NCI-H2196 (cell line): Measurements from ENCODE around the gene RPGRIP1.
"Not testable (repeated sequence)": the region's sequence is repeated elsewhere in the genome, so short reads cannot be mapped to it uniquely, and the experiment has no call there.

Experiments
- DNase-seq: peaks from one replicate; lab custom pipeline; 2025; ENCODE audit not compliant: unreplicated experiment; lab: John Stamatoyannopoulos, UW

Gene RPGRIP1

DNA sequence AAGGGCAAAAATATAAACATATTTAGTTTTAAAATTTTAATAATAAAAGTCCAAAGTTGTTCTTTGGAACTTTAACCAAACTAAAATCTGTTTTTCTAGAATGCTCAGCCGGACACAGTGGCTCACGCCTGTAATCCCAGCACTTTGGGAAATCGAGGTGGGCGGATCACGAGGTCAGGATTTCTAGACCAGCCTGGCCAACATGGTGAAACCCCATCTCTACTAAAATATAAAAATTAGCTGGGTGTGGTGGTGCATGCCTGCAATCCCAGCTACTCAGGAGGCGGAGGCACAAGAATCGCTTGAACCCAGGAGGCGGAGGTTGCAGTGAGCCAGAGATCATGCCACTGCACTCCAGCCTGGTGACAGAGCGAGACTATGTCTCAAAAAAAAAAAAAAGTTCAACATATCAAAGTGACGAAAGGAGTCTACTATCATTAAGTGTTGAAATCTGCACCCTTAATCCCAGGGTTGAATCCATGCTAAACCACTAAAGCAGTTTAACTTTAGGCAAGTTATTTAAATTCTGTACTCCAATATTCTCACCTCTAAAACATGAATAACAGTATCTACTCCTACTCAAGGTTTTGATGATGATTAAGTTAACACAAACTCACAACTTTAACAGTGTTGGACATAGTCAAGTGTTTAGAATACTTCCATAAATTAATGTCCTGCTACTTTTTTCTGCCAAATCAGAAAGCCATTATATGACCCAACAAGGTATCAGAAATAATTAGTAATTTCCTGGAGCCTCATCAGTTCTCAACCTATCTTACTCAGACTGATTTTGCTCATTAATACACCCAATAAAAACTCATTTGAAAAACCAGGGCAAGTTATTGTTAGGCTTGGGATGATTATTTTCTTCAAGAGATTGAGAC is 21.6 kb upstream of the RPGRIP1 start:
- DNase-seq, result no peak

DNA sequence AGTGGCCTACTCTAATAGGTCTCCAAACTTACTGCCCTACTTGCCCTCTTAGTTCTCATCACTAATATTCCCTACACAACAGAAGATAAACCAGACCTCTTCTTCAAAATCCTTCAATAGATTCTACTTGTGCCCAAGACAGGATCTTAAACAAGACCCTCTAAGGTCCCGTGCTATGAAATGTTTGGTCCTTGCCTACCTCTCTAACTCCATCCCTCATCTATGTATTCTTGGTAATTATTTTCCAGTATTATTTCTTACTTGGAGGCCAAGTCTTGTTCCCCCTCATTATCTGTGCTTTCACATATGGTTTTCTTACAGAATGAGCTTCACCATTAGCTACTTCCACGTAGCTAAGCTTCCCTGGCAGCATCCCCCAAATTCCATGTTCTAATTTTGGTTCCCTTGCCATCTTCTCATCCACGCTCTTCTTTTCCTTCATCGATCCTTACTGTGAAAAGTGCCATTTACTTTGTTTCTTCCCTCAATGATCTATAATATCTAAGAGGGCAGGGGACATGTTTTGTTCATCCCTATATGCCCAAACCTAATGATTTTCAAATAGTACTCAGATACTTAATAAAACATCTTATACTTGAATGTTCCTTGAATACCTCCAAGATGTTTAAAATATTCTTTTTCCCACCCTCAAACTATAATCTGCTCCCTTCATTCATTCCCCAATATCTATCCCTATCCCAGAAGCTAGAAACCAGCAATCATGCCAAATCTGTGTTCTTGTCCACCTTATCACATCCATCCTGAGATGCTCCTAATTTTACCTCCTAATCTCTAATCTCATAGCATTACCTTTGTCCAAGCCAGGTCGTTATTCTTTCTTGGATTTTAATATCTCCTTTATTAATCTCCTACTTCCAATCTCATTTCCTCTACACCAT is 20.7 kb upstream of the RPGRIP1 start:
- DNase-seq, result no peak

DNA sequence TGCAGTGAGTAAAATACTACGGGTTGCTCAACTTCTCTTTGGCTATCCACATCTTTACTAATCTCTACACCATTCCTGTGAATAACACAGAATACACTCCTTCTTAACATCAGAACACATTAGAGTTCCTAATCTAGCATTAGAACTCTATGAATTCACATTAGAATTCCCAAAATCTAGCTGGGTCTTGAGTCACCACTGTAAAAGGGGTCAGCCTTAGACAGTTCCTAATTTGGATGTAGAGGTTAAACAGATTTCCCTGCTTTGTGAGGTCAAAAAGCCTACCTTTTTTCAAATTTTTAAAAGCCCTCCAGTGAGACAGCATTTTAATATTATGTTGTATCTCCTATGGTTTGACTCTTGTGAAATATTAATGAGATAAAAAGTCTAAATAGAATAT is 18.1 kb upstream of the RPGRIP1 start:
- DNase-seq, result no peak

DNA sequence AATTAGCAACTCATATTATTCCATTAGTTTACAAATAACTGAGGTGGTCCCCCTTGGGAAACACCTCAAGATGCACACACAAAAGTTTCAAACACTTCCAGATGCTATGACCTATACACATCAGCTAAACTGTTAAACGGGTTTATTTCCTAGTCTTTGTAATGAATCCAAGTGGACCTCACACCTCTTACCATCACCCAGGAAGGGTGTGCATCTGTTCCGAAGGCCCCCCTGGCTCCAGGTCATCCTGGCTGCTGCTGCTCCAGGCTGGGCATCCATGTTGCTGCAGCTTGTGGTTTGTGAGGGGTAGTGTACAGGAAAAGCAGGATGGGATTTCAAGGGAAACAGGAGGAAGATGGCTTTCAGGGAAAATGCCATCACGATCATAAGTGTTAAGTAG is 17.5 kb upstream of the RPGRIP1 start:
- DNase-seq, result no peak

DNA sequence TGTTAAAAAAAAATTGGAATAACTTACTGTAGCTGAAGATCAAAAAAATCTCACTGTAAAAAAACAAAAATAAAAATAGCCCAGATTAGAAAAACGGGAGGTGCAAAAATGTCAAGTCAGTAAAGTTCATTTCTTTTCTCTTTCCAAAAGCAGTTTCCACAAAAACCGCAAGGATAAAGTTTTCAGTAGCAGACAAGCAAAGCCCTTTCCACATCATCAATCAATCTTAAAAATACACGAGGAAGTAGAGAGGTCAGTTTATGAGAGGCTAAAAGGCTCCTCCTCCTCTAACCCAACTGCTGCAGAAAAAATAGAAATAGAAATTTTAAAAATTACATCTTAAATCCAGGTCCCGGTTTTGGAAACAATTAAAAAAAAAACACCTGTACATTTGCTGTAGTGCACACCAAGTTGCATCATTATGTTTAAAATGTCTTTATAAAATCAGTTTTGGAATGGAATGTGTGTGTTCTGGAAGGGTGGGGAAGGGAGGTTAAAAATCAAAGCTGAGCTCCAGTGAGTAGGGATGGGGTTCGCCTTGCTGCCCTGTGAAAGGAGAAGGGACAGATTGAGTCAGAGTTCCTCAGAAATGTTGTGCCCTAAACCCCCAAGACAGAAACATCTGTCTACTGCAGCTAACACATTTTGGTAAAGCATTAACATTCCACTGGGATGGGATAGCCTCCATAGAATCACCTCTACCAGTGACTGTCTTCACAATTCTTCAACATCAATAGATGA is 16.4 kb upstream of the RPGRIP1 start:
- DNase-seq, result no peak

DNA sequence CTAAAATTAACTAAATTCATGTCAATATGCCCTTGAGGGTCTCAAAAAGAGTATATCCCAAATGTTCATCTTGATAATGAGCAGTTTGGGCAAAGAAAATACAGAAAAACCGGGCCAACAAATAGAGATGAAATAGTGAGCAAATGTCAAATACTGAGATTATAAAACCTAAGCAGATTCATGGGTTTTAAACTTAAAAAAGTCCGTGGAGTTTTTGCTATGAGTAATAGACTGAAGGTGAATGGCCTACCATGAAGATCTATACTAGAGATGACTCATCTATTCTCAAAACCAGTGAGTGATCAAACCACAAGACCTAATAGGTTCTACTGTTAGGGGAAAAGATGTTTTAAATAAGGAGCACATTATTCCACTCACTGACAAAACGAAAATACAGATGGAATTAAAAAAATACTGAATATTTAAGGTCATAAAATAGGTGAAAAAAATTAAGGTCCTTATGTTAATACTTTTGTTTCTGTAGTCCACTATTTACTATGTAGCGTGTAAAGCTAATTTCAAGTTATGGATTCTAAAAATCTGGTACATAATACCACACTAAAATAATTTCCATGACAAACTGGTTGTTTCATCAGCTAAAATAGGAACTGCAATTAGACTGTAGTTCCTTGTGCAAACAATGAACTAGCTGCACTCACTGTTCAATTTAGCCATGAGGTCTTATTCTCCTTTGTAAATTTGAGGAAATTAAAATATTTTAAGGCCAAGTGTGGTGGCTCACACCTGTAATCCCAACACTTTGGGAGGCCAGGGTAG is 15.7 kb upstream of the RPGRIP1 start:
- no peak for DNase-seq

DNA sequence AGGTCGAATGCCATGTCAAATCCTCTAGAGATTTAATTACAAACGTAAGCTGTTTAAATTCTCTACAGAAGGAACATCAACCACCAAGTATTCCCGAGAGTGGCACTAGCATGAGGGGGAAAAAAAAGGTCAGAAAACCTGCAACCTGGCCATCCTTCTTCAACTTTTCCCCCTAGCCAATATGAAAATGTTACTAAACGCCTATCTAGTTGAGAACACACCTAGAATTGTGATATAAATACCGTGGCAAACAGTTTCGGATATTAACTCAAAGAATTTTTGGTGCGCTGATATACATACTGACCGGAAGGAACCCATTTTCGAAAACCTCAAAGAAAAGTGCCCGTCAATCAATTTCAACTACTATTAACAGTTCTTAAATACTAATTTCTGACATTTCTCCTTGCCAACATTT is 12.4 kb upstream of the RPGRIP1 start:
- DNase-seq, result no peak

DNA sequence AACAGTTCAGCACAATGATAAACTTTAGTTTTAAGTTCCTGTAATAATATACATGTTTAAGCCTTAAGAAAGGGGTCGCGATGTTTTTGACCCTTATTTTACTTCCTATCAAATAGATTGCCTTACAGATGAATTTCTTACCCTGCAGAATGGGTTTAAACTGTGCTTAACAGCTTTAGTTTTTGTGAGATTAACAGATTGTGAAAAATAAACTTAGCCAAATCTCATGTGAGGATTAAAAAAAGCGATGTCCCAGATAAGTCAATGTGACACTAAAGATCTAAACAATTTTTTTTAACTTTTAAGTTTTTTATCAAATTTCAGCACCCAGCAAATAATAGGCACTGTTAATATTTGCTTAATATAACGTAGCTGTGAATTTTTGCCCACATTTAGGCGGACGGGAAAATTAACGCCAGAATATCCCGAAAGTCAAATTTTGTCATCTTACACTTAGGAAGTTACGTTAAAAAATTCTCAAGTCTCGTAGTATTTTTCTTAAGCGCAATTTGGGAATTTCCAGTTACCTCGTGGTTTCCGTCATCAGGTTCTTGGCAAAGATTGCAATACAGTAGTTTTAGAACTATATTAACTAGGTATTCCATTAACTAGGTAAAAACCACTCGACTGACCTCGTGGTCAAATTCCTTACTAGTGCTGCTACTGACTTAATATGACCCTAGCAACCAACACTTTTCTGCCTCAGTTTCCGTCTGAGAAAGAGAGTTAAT is 11.8 kb upstream of the RPGRIP1 start:
- DNase-seq, result no peak

DNA sequence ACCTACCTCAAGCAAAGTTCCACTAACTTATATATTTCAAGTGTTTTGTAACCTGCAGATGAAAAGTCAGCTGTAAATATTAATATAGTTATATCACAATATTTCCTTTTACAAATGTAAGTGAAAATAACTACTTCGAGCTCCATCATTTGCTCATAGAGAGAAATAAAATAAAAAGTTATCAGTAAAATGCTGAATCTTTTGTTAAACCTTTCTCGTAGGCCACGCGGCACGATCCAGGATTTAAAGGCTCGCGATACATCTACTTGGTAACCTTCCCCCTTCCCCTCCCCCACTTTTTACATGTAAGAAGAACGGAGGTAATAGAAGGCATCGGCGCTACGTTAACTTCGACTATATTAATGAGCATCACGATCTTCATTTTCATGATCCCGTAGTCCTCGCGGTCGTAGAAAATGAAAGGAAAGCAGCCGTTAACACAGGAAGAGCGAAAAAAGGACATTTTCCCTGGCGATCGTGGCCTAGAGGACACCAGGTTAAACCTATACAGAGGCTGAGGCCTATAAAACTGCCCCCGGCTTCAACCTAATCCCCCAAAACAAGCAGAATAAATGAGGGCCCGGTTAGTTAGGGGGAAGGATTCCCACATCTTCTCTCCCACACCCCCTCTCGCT is 11.1 kb upstream of the RPGRIP1 start:
- peak; percentile 57 for DNase-seq

DNA sequence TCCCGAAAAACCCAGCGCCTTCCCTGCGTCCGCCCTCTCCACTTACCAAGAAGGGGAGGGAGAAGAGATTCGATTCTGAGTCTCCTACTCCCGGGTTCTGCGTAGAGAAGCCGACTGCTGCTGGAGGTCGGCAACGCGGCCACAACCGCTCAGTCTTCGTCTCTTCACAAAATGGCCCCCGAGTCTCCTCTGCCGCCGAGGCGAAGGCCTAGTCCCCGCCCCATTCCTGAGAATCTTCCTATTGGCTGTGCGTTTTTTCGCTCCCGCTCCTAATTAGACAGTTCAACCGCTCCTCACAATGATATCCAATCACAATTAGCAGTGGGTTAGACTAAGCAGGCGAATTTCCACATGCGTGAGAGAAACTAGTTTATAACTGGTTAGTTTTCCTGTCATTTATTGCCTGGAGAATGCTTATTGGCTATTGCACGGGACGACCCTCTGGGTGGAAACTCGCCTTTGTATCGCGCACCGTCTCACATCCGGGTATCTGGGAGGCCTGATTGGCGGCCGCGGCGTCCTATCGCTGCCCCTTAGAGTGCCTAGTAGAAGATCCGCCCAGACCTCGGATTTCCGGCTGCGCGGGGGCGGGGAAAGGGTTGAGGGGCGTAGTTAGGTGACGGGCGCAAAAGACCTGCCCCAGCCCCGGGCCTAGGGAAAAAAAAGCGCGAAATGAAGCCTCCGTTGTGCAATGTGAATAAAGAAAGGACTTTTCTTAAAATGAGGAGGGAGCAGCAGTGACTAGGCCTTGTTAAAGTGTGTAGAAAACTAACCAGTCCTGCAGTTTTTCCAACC is 10.4 kb upstream of the RPGRIP1 start, which contains the start of gene HNRNPC:
HNRNPC (minus strand) TSS at position 191 of the 795 bp plus-strand sequence. CDS start 35,249 bp downstream, outside the sequence.
- DNase-seq, result peak; percentile 100

DNA sequence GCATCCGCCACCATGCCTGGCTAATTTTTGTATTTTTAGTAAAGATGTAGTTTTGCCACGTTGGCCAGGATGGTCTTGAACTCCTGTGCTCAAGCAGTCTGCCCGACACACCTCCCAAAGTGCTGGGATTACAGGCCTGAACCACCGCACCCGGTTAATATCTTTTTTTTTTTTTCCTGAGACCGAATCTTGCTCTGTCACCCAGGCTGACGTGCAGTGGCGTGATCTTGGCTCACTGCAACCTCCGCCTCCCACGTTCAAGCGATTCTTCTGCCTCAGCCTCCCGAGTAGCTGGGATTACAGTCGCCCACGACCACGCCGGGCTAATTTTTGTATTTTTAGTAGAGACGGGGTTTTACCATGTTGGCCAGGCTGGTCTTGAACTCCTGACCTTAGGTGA is 7.2 kb upstream of the RPGRIP1 start:
- not testable (repeated sequence) for DNase-seq

DNA sequence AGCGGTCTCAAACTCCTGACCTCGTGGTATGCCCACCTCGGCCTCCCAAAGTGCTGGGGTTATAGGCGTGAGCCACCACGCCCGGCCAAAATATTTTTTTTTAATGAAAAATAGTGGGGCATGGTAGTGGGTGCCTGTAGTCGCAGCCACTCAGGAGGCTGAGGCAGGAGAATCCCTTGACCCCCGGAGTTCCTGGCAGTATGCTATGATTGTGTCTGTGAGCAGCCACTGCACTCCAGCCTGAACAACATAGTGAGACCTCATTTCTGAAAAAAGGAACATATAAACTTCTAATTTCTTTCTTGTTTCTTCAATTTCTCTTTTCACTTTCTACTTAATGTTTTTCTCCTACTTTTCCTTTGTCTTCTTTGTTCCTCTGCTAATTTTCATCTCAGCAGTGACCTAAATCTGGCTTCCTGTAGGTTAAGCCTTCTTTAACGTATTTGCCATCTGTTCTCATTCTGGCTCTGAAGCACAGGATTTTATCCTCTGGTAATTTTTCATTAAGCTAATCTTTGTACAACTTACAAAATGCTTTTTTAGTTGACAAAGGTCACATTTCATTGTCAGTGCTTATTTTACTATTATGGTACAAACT is 4.5 kb upstream of the RPGRIP1 start:
- DNase-seq, result no peak

DNA sequence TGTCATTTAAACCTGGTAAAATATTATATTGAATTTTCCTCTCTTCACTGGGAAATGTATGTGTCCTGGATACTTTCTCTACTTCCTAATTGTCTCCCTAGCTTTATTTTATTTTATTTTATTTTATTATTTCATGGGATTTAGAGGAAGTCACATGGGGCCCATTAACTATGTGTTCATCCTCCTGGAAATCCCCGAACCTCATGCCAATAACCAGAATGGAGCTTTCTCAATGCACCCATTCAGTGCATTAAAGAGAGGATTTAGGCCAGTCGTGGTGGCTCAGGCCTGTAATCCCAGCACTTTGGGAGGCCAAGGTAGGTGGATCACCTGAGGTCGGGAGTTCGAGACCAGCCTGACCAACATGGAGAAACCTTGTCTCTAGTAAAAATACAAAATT is 1.3 kb upstream of the RPGRIP1 start:
- no peak for DNase-seq

DNA sequence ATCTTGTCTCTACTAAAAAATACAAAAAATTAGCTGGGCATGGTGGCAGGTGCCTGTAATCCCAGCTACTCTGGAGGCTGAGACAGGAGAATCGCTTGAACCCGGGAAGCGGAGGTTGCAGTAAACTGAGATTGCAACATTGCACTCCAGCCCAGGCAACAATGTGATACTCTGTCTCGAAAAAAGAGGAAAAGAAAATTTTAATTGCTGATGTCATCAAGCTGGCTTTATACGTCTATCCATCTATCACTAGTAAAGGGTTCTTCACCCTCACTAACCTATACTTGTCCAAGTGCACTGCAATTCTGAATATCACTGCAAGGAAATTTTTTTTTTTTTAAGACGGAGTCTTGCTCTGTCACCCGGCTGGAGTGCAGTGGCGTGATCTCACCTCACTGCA is 2.0 kb downstream of the RPGRIP1 start:
- DNase-seq, result not testable (repeated sequence)

DNA sequence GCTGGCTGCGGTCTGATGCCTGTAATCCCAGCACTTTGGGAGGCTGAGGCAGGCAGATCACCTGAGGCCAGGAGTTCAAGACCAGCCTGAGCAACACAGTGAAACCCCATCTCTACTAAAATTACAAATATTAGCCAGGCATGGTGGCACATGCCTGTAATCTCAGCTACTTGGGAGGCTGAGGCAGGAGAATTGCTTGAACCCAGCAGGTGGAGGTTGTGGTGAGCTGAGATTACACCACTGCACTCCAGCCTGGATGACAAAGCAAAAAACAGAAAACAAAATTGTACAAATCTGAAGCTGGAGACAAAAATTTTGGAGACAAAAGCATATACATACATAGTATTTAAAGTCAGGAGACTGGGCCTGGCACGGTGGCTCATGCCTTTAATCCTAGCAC is 6.6 kb downstream of the RPGRIP1 start:
- not testable (repeated sequence) for DNase-seq

DNA sequence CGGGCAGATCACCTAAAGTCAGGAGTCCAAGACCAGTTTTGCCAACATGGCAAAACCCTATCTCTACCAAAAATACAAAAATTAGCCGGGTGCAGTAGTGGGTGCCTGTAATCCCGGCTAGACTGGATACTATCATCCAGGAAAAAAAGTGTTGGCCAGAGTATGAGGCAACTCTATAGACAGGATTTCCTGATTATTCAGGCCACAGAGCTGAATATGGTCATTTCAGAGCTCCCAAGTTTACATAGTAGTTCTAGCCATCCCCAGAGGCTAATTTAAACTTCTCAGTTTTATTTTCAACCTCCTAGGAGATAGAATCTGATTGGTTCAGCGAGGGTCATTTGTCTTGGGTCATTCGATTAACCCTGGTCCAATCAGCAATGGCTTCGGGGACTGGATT is 7.3 kb downstream of the RPGRIP1 start:
- no peak for DNase-seq

DNA sequence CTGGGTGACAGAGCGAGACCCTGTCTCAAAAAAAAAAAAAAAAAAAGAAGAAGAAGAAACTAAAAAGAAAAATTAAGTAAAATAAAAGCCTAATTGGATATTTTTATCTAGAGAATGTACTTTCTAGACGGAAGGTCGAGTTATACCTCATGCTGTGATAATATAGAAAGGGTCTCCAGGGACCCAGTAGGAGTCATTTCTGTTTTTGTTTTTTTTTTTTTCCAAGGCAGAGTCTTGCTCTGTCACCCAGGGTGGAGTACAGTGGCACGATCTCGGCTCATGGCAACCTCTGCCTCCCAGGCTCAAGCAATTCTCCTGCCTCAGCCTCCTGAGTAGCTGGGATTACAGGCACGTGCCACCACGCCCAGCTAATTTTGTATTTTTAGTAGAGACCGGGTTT is 14.1 kb downstream of the RPGRIP1 start:
- DNase-seq, result not testable (repeated sequence)

DNA sequence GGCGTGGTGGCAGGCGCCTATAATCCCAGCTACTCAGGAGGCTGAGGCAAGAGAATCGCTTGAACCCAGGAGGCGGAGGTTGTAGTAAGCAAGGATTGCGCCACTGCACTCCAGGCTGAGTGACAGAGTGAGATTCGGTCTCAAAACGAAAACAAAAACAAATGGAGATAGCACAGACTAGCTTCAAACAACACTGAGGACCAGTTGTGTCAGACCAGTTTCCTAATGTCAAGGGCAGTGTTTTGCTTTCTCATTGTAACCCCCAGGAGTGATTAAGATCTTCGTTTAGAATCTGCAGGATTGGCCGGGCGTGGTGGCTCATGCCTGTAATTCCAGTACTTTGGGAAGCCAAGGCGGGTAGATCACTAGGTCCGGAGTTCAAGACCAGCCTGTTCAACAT is 18.5 kb downstream of the RPGRIP1 start:
- no peak for DNase-seq
